Measurements from ENCODE around the gene GON7. TPM values are rescaled to one million over a fixed set of nuclear protein-coding genes. Genes with fewer than 3 reads are reported as not detected.
A peak's percentile ranks its signal among the peaks of the same experiment; 100 is the strongest.
"Not testable (repeated sequence)": the region's sequence is repeated elsewhere in the genome, so short reads cannot be mapped to it uniquely, and the experiment has no call there.

GON7 gene, protein sequence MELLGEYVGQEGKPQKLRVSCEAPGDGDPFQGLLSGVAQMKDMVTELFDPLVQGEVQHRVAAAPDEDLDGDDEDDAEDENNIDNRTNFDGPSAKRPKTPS
- 9.6 TPM for total RNA-seq

DNA sequence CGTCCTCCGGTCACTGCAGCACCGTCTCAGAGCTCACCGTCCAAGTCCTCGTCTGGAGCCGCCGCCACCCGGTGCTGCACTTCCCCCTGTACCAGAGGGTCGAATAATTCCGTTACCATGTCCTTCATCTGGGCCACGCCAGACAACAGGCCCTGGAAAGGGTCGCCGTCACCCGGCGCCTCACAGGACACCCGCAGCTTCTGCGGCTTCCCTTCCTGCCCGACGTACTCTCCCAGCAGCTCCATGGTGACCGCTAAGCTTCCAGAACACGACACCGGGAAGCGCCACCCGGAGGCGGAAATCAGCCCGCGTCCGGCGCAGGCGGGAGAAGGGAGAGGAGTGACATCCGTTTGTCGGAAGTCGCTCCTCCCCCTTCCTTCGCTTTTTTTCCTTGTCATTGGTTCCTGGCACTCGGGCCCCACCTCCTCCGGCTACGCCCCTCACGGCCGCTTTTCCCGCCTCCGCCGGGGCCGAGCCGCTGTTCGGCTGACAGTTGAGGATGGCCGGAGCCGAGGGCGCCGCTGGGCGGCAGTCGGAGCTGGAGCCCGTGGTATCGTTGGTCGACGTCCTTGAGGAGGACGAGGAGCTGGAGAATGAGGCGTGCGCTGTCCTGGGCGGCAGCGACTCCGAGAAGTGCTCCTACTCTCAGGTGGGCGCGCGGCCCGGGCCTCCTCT, at the start of gene GON7, which contains the start of gene UBR7:
GON7 (minus strand) TSS at position 273 of the 675 bp plus-strand sequence; CDS start at position 245, 28 bp downstream.
UBR7 (plus strand) TSS at position 464 of the 675 bp plus-strand sequence; CDS start at position 500, 36 bp downstream.
- DNase-seq (ENCODE audit: low spot score), result peak; percentile 96

DNA sequence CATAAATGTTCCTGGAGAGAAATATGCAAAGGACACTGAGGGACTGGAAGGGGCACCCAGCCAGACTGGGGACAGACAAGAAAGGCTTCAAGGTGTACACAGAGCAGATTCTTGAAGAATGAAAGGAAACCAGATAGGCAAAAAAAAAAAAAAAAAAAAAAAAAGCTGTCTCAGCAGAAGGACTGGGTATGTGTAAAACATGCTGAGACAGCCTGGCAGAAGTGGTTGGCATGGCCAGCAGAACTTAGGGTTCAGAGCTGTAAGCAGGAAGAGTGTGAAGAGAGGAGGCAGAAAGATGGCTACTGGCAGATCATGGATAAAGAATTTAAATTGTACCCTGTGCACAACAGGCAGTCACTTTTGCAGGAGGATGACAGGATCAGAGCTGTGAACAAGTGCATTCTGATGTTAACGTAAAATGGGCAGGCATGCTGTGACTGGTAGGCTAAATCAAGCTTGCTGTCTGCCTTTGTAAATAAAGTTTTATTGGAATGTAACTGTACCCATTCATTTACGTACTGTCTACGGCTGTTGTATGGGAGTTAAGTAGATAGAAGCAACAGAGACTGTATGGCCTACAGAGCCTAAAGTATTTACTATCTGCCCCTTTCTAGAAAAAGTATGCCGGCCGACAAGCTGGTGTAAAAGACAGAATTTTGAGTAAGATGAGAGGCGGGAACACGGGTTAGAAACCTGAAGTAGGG, 42.4 kb upstream of the GON7 start:
- no peak for DNase-seq (ENCODE audit: low spot score)

DNA sequence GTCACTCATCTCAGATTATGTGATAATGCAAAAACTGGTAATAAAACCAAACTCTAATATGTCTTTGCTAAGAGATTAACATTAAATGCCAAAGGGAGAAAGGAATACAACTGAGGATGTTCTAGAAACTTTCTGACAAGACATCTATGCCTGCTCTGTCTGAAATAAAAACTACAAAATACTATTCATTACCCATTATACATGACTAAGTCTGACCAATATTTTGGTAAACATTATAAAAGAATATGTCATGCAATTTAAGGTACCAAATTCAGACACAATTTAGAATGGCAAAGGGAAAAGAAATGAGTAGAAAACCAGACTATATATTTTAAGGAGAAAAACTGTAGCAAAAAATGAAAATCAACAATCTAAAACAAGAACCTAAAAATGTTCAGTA, 39.7 kb upstream of the GON7 start:
- DNase-seq (ENCODE audit: low spot score), result no peak

DNA sequence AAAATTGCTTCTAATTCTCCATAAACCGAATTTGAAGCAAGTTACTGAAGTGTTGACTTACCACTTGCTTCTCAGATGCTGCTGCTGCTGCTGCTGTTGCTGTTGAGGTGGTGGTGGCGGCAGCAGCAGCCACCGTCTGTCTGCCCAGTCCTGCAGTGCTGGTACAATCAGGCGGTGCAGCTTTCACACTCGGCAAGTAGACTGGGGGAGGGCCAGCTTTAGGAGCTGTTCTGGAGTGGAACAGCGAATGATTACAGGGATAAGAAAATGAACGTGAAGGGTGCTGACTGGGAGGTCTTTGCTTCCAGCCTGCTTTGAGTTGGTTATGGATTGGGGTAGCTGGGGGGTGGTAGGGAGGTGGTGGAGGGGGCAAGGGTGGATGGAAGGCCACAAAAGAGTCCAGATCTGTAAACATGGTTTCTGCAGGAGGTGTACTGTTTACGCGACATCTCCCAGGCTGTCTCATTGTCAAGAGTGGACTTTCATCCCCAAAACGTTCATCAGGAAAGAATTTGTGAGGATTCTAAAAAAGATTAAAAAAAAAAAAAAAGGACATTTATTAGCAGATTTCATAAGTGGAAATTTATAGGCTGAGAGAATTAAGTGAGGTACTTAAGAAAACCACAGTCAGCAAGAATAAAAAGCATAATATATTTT, 39.0 kb upstream of the GON7 start:
- no peak for DNase-seq (ENCODE audit: low spot score)

DNA sequence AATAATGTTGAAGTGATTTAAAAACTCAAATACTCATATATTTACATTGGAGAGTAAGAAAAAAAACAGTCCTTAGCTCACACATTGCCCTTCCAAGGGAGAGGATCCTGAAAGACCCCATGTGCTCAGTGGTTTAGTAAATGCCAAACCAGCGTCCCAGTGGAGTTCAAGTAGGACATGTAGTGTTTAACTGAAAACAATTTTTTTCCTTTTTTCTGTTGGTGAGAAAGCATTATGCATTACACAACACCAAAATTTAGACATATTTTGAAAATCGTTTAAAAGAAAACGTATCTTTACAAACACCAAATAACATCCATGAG, 33.8 kb upstream of the GON7 start:
- DNase-seq (ENCODE audit: low spot score), result no peak

DNA sequence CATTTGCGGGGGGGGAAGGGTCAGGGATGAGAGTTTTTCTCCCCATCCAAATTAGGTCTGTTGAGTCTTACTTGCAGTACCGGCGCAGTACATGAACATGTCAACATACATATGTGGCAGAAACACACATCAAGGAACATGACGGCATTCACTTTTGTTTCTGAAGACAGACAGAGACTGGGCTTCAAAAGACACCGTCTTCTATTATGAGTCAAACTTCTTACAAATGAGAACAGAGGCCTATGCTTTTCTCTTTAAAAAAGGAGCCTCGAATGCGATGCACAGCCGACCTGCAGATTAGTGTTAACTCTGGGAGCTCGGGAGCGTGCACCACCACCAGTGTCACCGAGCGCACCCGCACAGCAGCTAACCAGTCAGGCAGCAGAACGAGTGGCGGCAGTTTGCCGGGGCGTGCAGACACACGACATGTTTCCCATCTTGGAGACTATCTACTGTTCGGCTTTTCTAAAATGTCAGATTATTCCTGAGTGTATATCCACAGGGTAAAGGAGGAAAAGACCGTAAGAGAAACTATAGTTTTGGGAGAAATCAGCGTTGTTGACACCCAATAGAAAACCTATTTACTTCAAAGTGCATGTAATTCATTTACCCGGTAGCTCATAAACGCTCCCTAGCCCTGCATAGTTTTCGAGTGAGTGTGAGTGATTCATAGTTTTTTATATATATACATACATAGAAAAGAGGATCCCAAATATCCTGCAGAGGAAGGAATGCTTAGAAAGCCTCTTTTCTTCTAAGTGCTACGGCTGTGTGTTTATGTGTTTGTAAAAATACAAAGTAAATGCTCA, 33.2 kb upstream of the GON7 start:
- DNase-seq (ENCODE audit: low spot score), result no peak

DNA sequence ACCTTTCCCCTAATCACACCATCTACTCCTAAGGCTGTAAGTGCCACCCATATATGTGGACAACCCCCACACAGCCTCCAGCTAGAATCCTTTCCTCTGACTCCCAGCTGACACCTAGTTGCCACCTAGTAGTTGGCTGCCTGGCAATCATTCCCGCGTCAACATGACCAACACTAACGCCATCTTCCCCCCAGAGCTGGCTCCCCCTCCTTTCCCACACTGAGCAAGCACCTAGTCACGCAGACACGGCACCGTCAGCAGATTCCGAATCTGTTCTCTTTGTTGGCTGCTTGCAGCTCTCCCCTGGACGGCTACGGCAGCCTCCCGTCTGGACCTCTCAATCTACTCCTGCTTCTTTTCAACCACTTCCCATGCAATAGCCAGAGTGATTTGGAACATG, 27.9 kb upstream of the GON7 start:
- no peak for DNase-seq (ENCODE audit: low spot score)

DNA sequence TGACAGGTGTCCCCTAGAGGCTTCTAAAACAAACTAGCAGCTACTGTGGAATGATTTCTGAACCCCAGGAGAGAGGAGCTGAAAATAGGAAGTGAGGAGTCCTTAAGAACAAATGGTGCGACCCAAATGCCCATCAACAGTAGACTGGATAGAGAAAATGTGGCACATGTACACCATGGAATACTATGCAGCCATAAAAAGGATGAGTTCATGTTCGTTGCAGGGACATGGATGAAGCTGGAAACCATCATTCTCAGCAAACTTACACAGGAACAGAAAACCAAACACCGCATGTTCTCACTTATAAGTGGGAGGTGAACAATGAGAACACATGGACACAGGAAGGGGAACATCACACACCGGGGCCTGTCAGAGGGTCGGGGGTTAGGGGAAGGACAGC, 26.2 kb upstream of the GON7 start:
- not testable (repeated sequence) for DNase-seq (ENCODE audit: low spot score)

DNA sequence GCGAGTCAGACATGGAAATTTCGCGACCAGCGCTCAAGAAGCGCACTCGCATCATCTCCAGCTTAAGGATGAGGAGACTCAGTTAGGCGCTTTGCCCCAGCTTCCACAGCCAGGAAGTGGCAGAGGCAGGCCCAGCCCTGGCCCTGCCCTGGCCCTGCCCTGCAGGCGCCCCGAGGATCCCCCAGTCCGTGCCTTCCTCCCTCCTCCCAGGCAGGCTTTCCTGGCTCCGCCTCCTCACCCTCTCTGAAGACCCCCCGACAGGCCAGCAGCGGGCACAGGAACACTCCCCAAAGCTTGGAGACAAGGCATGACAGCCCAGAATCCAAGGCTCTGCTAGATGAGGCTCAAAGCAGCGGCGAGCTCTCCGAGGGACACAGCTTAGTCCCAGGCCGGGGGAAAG, 25.3 kb upstream of the GON7 start:
- DNase-seq (ENCODE audit: low spot score), result no peak

DNA sequence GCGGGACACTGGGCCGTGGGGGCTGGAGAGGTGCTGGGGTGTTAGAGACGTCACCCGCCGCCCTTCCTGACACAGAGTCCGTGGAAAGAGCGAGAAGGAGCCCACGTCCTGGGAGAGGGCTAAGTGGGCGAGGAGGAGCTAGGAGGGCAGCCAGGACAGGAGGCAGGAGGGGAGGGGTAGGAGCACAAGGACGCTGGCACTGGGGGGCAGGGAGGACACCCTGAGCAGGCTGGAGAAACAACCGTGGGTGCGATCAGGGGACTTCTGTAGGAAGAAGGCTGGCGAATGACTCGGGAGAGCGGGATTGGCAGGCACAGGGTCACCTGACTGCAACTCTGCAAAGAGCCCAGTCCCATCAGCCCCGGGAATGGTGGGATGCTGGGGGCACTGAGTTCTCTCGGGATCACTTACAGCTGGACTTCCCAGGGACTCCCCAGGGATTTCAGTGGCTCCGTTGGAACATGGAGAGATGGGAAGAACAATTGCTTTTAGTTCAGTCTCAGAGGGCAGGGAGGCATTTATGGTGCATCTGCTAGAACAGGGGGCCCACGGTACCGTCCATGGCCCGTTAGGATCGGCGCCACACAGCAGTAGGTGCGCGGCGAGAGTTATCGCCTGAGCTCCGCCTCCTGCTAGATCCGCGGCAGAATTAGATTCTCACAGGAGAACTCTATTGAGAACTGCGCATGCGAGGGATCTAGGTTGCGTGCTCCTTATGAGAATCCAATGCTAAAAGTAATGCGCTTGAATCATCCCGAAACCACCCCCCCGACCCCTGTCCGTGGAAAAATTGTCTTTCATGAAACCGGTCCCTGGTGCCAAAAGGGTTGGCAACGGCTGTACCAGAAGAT, 24.5 kb upstream of the GON7 start:
- no peak for DNase-seq (ENCODE audit: low spot score)

DNA sequence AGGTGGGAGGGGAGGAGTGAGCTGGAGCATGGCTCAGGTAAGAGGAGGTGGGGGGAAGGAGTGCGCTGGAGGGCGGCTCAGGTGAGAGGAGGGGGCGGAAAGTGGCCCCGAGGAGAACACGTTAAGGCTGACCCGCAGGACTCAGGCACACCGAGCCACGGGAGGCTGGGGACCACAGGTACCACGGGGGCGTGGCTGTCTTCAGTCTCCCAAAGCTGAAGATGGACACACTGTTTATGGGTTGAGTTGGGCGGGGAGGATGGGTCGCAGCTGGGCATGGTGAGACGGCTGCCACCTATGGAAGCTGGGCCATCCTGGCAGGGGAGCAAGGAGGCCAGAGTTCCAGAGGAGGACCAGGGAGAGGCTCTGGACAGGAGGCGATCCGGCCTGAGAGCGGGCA, 23.7 kb upstream of the GON7 start:
- no peak for DNase-seq (ENCODE audit: low spot score)

DNA sequence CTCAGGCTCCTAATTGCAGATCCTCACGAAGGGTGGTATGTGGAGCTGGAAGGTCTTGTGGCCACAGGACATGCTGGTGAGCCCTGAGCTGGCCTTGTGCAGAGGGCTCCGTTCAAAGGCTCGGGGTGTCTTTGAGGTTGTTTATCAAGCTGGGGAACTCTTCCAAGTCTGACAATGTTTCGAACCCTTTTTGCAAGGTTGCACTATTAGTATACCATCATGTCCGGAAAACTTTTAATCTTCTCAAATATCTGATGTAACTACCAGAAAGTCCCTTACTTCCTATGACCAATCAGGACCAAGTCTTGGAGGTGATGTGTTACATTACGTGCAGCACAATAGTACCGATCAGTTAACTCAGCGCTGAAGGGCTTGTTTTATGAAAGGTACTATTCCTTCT, 21.7 kb upstream of the GON7 start:
- DNase-seq (ENCODE audit: low spot score), result no peak

DNA sequence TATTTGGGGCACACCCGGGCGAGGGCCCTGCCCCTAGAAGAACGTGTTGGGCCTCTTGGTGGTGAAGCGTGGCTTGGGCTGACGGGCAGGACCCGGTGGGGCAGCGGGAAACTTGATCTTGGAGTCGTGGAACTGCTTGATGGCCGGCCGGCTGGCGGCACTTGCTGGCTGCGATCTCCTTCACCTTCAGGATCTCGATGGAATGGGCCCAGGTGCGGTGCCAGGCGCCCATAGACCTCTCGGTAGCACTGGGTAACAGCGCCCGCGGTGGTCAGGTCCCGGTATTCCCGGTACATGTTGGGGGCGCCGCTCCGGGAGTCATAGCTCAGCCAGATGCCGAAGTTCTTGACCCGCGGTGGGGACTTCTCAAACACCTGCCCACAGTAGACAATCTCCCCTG, 16.7 kb upstream of the GON7 start:
- DNase-seq (ENCODE audit: low spot score), result no peak

DNA sequence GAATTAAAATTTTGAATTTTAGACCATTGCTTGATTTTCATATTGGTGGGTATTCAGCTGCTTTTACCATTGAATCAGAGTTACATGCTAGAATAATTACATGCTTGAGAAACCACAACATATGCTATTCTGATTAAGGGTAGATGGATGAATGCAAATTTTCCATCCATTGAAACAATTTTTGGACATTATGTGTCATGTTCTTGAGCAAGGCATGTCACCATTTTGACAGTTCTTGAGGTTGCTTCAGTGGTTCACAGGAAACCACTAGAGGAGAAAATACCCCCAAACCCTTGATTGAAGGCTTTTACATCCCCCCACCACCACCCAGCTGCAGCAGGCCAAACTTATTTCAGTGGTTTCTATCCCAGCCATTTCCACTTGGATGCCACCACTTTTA, 13.6 kb upstream of the GON7 start:
- no peak for DNase-seq (ENCODE audit: low spot score)

DNA sequence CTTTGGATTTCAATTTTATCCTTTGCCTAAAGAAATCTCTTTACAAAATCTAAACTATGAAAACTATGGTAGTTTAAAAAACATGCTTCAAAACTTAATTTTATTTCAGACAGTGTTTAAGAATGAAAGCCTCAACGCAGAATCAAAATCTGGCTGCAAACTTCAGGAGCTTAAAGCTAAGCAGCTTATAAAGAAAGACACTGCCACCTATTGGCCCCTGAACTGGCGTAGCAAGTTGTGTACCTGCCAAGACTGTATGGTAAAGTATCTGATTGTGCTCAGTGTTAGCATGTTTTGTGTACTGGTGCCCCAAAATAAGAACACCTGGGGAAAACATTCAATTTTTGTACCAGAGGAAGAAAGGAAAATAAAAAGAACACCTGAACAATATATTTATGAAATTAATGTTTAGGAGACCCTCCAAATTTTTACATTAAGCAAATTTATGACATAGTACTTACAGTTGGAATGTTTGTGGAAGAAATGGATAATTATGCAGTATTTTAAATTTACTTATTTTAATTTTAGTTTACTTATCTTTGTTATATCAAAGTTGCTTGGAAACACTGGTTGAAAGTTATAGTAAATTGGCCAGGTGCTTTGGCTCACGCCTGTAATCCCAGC, 12.3 kb upstream of the GON7 start:
- no peak for DNase-seq (ENCODE audit: low spot score)

DNA sequence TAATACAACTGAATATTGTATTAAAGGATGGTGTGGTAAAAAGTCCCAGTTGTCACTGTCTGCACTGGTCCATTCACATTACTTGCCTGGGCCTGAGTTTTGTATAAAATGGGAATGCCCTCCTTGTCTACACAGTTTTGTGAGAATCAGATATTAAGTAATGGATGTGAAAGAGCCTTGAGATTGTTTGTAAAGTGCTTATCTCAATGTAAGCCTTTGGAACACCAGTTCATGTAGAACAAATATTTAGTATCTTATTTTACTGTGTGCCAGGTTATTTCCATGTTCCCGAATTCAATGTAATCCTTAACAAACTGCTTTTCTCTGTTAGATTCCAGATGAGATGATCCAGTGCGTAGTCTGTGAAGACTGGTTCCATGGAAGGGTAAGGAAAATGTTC, 7.7 kb upstream of the GON7 start:
- no peak for DNase-seq (ENCODE audit: low spot score)

DNA sequence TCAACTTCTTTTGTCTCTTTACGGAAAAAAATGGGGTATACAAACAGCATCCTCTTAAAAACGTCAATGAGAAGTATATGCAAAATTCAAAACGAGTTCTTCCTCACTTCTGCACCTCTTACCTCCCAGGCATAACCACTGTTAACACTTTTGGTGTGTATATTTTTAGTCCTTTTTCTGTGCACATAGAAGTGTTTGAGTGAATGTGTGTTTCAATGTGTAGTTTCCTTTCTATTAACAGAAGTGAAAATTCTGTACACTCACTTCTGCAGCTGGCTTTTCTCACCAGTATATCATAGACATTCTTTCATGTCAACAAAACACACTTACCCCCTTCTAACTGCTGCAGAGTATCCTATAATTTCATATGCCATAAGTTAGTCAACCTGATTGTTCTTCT, 5.6 kb upstream of the GON7 start:
- no peak for DNase-seq (ENCODE audit: low spot score)

DNA sequence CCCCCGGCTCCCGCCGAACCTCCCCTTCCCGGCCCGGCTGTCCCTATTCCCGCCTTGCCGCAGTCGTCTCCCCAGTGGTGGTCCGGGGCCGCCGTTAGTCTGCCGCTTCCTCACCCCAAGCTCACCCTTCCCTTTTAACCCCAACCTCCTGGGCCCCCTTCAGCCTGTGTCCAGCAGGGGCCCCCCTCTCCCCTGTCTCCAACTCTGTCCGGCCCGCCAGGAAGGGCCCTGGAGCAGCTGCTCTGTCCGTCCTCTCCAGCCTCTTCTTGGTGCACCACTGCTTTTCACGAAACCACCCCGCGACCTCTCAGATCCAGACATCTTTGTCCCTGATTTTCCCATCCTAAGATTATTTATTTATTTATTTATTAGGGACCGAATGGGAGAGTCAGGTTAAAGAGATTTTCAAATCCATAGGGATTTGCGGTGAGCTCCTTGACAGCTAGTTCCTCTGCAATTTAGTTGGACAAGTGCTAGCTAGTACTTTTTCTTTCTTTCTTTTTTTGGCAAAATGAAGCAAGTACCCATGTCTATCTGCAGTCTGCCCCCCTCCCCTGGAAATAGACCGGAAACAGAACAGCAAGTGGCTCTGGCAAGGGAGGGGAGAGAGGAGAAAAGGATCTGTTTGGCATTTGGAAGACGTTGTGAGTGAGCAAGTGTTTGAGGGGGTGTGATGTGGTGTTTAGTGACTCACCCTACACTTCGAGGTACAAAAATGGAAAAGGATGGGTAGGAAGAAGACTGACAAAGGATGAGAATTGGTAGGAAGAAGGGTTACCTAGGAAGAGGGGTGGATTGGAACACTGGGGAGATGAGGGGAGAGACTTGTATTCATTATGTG, 823 bp upstream of the GON7 start:
- peak; percentile 66 for DNase-seq (ENCODE audit: low spot score)

DNA sequence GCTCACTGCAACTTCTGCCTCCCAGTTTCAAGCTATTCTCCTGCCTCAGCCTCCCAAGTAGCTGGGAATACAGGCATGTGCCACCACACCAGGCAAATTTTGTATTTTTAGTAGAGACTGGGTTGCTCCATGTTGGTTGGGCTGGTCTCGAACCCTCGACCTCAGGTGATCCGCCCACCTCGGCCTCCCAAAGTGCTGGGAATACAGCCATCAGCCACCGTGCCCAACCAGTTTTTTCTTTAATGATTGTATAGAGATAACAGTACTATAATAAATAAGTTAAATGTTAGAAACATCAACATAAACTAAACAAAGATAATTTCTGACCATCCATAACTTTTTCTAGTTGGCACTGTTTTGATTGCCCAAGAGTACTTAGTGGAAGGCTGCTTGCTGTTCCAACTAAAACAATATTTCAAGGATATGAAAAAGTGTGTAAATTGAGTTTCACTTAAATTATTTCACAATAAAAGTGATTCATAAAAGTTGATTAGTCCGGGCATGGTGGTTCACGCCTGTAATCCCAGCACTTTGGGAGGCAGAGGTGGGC, 5.6 kb downstream of the GON7 start:
- no peak for DNase-seq (ENCODE audit: low spot score)
